ENCODE measurements around the gene SSUH2. TPM values are rescaled to one million over a fixed set of nuclear protein-coding genes. Genes with fewer than 3 reads are reported as not detected.
"Not testable (repeated sequence)": the region's sequence is repeated elsewhere in the genome, so short reads cannot be mapped to it uniquely, and the experiment has no call there.

The SSUH2 gene
- total RNA-seq: under 1 TPM in 2 of 3 donors, not detected in 1; 0.15 to 0.33 TPM

DNA sequence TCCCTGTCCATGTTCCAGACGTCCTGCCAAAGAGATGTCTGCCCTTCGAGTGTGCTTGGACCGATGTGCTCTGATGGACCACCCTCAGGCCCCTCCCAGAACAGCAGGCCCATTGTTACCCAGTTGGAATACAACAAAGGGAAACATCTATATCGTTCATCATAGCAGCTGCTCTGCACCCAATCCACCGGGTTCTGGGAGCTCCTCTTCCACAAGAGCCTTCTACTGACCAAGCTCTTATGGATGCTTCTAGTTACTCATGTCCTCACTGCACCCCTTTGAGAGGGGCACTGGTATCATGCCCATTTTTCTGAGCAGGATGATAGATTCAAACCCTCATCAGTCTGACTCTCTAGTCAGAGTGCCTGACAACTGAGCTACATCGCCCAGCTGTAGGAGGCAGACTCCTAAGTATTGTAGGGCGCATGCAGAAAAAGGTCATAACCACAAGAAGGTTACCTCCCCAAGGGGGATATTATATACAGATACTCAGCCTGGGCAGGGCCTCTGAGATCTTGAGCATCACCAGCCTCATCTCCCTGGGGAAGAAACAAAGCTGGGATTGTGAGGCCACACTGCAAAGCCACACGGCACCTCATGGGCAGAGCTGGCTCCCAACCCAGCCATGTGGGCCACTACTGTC, at the start of gene SSUH2:
Gene SSUH2 (minus strand): TSS at position 51 of the 643 bp plus-strand sequence. CDS start 40 bp downstream, at position 11.
- Histone ChIP-seq H3K9me3 (no peaks in the 10 kb centered on the region), H3K27ac (peak within 1 kb of the TSS in 1 of 2 donors; percentile 12), H3K36me3 (no peaks in the 10 kb centered on the region), H3K4me1 (no peaks in the 10 kb centered on the region), H3K27me3 (no peaks in the 10 kb centered on the region), H3K4me3 (no peak within 1 kb of the TSS)
- intact Hi-C loops (cut with DNase I; ENCODE audit: low total_unique reads): no loop called here
- TF ChIP-seq POLR2A (IDR thresholded peaks at IDR 0.05): no peak
- no peak for TF ChIP-seq POLR2AphosphoS5 (IDR thresholded peaks at IDR 0.05)
- TF ChIP-seq, protein P1, sequence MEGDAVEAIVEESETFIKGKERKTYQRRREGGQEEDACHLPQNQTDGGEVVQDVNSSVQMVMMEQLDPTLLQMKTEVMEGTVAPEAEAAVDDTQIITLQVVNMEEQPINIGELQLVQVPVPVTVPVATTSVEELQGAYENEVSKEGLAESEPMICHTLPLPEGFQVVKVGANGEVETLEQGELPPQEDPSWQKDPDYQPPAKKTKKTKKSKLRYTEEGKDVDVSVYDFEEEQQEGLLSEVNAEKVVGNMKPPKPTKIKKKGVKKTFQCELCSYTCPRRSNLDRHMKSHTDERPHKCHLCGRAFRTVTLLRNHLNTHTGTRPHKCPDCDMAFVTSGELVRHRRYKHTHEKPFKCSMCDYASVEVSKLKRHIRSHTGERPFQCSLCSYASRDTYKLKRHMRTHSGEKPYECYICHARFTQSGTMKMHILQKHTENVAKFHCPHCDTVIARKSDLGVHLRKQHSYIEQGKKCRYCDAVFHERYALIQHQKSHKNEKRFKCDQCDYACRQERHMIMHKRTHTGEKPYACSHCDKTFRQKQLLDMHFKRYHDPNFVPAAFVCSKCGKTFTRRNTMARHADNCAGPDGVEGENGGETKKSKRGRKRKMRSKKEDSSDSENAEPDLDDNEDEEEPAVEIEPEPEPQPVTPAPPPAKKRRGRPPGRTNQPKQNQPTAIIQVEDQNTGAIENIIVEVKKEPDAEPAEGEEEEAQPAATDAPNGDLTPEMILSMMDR (IDR thresholded peaks at IDR 0.05): no peak
- DNase-seq (ENCODE audit: low spot score in 2 of 2): no peak

GRCh38 chr3:8691295-8691694, 46.7 kb upstream of the SSUH2 start:
- intact Hi-C loops (cut with DNase I; ENCODE audit: low total_unique reads); DNase-seq (ENCODE audit: low spot score in 2 of 2); H3K36me3 ChIP-seq: not testable (repeated sequence)

GRCh38 chr3:8684992-8685391, 40.4 kb upstream of the SSUH2 start:
- DNase-seq (ENCODE audit: low spot score in 2 of 2); intact Hi-C loops (cut with DNase I; ENCODE audit: low total_unique reads): not testable (repeated sequence)

More at GRCh38 chr3:8691295-8691694, 46.7 kb upstream of the SSUH2 start:
- H3K27me3 ChIP-seq, H3K9me3 ChIP-seq, H3K4me1 ChIP-seq, H3K4me3 ChIP-seq, H3K27ac ChIP-seq: not testable (repeated sequence)

DNA sequence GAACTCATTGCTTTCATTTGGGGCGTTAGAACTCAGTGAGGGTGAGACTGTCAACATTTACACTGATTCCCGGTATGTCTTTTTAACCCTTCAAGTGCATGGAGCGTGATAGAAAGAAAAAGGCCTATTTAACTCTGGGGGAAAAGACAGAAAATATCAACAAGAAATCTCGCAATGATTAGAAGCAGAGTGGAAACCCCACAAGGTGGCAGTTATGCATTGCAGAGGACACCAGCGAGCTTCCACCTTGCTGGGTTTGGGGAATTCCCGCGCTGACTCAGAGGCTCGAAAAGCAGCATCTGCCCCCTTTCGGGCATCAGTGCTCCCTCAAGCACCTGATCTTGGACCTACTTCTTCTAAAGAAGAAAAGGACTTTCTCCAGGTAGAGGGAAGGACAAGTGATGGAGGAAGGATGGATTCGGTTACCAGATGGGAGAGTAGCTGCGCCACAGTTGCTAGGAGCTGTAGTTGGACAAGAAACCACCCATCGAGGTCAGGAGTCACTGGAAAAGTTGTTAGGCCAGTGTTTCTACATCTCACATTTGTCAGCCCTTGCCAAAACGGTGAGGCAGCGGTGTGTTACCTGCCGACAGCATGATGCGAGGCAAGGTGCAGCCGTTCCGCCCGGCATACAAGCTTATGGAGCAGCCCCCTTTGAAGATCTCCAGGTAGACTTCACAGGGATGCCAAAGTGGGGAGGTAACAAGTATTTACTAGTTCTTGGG, 38.4 kb upstream of the SSUH2 start:
- H3K27me3 ChIP-seq; H3K9me3 ChIP-seq; H3K36me3 ChIP-seq; H3K4me3 ChIP-seq; H3K27ac ChIP-seq; DNase-seq (ENCODE audit: low spot score in 2 of 2); H3K4me1 ChIP-seq; intact Hi-C loops (cut with DNase I; ENCODE audit: low total_unique reads): not testable (repeated sequence)
- TF ChIP-seq, protein P1 (IDR thresholded peaks at IDR 0.05): peak in 1 of 3 donors; percentile 11

More at GRCh38 chr3:8684992-8685391, 40.4 kb upstream of the SSUH2 start:
- not testable (repeated sequence) for H3K27ac ChIP-seq, H3K9me3 ChIP-seq, H3K27me3 ChIP-seq, H3K4me1 ChIP-seq, H3K4me3 ChIP-seq, H3K36me3 ChIP-seq

DNA sequence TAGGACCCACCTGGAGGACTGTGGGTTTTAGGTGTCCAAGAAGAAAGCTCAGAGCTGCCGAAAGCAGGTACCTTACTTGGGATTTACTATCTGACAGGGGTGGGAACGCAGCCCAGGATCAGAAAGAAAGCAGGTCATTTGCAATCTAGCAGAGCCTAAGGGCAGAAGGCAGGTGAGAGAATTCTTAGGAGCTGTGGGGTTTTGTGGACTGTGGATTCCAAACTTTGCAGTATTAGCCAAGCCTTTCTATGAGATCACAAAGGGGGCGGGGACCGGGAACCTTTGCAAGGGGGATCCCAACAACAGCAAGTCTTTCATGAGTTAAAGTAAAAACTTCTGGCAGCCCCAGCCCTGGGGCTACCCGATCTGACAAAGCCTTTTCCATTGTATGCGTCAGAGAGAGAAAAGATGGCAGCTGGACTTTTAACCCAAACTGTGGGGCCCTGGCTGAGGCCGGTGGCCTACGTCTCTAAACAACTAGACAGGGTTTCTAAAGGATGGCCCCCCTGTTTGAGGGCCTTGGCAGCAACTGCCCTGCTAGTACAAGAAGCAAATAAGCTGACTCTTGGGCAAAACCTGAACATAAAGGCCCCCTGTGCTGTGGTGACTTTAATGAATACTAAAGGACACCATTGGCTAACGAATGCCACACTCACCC, 37.4 kb upstream of the SSUH2 start:
- H3K4me3 ChIP-seq; H3K36me3 ChIP-seq; DNase-seq (ENCODE audit: low spot score in 2 of 2); H3K27ac ChIP-seq; intact Hi-C loops (cut with DNase I; ENCODE audit: low total_unique reads); H3K9me3 ChIP-seq; H3K27me3 ChIP-seq; H3K4me1 ChIP-seq: not testable (repeated sequence)

GRCh38 chr3:8681349-8681748, 36.8 kb upstream of the SSUH2 start:
- no peak overlapping the region for H3K4me3 ChIP-seq
- H3K4me1 ChIP-seq: no peaks in the 10 kb centered on the region
- no peak for DNase-seq (ENCODE audit: low spot score in 2 of 2)
- H3K27ac ChIP-seq: no peak overlapping the region
- intact Hi-C loops (cut with DNase I; ENCODE audit: low total_unique reads): no loop called here
- no peaks in the 10 kb centered on the region for H3K9me3 ChIP-seq
- no peaks in the 10 kb centered on the region for H3K36me3 ChIP-seq
- TF ChIP-seq POLR2AphosphoS5 (IDR thresholded peaks at IDR 0.05) (no peak), POLR2A (IDR thresholded peaks at IDR 0.05) (no peak)
- TF ChIP-seq, protein P1 (IDR thresholded peaks at IDR 0.05): no peak
- peaks cover 0 to 2% of the 10 kb centered on the region in 2 donors for H3K27me3 ChIP-seq

- H3K9me3 ChIP-seq; H3K4me3 ChIP-seq; H3K4me1 ChIP-seq; DNase-seq (ENCODE audit: low spot score in 2 of 2); intact Hi-C loops (cut with DNase I; ENCODE audit: low total_unique reads); H3K27ac ChIP-seq; H3K36me3 ChIP-seq; H3K27me3 ChIP-seq: not testable (repeated sequence)
Measured at GRCh38 chr3:8679817-8680553, 35.4 kb upstream of the SSUH2 start.
